Ascending aorta (tissue), 2 donors: Measurements from ENCODE around the gene C6orf52. TPM values are rescaled to one million over a fixed set of nuclear protein-coding genes. Genes with fewer than 3 reads are reported as not detected.

Source experiments
- DNase-seq, 2 donors: peaks; one replicate each; pipeline ENCODE4 v3.0.0-alpha.2; 2019; ENCODE audit warnings: low spot score in 2 of 2
- H3K27ac ChIP-seq, 2 donors: fragments of 200-600 bp; sonication (generic); one replicate each; pipeline ENCODE4 v1.5.1; 2016 to 2017; ENCODE audit warnings: mild to moderate bottlenecking in 1 of 2
- H3K27me3 ChIP-seq: fragments of 200-600 bp; sonication (generic); one replicate; pipeline ENCODE4 v1.5.1; 2017
- H3K36me3 ChIP-seq, 2 donors: fragments of 200-600 bp; sonication (generic); one replicate each; pipeline ENCODE4 v1.5.1; 2016
- H3K4me1 ChIP-seq, 2 donors: fragments of 200-600 bp; sonication (generic); one replicate each; pipeline ENCODE4 v1.5.1; 2016 to 2017; ENCODE audit warnings: mild to moderate bottlenecking in 1 of 2
- H3K4me3 ChIP-seq, 2 donors: fragments of 200-600 bp; sonication (generic); one replicate each; pipeline ENCODE4 v1.5.1; 2016 to 2017; ENCODE audit warnings: mild to moderate bottlenecking in 1 of 2
- H3K9me3 ChIP-seq, 2 donors: fragments of 200-600 bp; sonication (generic); one replicate each; pipeline ENCODE4 v1.5.1; 2016
- intact Hi-C: fragments of 100-400 bp; cut with DNase I; formaldehyde crosslinking; loops from one replicate; pipeline ENCODE4 v1.15.1; 2023
- total RNA-seq: library from RNA; depleted of rRNA; stranded (reverse); fragments of >200 nt; gene quantifications from one replicate; pipeline ENCODE4 v1.1.0, GENCODE V29; 2016
- TF ChIP-seq, protein P1 (sequence below), 3 experiments: fragments of 200-600 bp in 2 of 3; fragments of 450-650 bp in 1 of 3; sonication (generic) in 2 of 3; IDR thresholded peaks; one replicate each; pipeline ENCODE4 v1.5.1; 2016 to 2019; ENCODE audit warnings: antibody characterized with exemption in 3 of 3, mild to moderate bottlenecking in 1 of 3, moderate library complexity in 1 of 3

C6orf52 gene
- total RNA-seq, 1 donor from 2014 or later = not detected

DNA sequence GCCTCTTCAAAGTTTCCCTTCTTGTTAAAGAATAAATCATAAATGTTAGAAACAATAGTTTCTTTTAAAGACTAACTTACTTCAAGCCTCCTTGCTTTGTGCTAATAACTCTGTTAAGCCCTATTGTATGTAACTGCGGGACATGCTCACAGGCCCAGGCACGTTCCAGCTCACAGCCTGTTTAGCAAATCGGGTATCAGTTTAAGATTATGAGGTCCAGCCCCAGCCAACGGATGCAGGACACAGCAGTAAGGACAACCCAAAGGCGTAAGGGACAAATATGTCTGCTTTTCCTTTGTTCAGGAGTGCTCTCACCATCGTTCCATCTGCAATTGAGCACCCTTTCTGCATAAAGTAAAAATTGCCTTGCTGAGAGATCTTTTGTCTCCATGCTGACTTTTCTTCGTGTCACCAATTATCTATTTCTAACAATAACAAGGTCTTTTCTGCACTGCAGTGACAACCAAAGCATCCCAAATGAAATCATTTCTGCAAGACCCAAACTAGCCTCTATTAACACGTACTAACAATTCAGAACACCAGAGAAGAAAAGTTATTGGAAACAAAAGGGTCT, 1.4 kb downstream of the C6orf52 start:
- Histone ChIP-seq H3K36me3 (peaks cover 3 to 7% of the 10 kb centered on the region in 2 donors), H3K27me3 (no peaks in the 10 kb centered on the region), H3K4me3 (peak overlapping the region; percentile 72 to 87), H3K27ac (no peak overlapping the region), H3K4me1 (peaks cover 0 to 23% of the 10 kb centered on the region in 2 donors), H3K9me3 (no peaks in the 10 kb centered on the region)
- TF ChIP-seq, protein P1, sequence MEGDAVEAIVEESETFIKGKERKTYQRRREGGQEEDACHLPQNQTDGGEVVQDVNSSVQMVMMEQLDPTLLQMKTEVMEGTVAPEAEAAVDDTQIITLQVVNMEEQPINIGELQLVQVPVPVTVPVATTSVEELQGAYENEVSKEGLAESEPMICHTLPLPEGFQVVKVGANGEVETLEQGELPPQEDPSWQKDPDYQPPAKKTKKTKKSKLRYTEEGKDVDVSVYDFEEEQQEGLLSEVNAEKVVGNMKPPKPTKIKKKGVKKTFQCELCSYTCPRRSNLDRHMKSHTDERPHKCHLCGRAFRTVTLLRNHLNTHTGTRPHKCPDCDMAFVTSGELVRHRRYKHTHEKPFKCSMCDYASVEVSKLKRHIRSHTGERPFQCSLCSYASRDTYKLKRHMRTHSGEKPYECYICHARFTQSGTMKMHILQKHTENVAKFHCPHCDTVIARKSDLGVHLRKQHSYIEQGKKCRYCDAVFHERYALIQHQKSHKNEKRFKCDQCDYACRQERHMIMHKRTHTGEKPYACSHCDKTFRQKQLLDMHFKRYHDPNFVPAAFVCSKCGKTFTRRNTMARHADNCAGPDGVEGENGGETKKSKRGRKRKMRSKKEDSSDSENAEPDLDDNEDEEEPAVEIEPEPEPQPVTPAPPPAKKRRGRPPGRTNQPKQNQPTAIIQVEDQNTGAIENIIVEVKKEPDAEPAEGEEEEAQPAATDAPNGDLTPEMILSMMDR (IDR thresholded peaks at IDR 0.05) = no peak
- DNase-seq = no peak
- intact Hi-C loops = no loop called here

DNA sequence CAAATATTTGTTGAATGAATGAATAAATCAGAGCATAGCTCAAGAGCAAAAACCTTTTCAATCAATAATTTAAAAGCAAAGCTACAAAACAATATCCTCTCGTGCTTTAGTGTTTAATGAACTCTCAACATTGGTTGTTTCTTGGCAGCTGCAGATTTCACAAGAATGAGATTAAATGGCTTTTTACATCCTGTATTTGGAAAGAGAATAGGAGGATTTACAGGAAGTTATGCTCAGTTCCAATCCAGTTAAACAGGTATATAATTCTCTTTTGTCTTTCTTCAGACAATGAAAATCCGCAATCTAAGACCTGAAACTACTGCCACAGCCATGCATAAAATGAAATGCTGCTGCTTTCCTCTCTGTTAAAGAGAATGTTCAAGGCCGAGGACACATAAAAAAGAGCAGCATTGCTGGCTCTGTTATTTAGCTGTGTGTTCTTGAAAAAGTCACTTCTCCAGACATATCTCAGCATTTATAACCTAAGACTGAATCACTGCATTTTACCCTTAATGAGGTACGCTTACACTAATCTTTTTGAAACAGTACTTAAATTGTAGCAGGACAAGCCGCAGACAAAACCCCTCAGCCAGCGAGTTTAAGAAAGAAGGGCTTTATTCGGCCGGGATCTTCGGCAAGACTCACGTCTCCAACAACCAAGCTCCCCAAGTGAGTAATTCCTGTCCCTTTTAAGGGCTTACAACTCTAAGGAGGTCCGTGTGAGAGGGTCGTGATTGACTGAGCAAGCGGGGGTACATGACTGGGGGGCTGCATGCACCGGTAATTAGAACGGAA, 3.6 kb downstream of the C6orf52 start:
- no peak for DNase-seq
- no peak overlapping the region for H3K4me3 ChIP-seq
- no peaks in the 10 kb centered on the region for H3K9me3 ChIP-seq
- no peaks in the 10 kb centered on the region for H3K36me3 ChIP-seq
- intact Hi-C loops = no loop called here
- TF ChIP-seq, protein P1 (IDR thresholded peaks at IDR 0.05) = no peak
- no peak overlapping the region for H3K27ac ChIP-seq
- peaks cover 0 to 16% of the 10 kb centered on the region in 2 donors for H3K4me1 ChIP-seq
- no peaks in the 10 kb centered on the region for H3K27me3 ChIP-seq

- intact Hi-C loops = no loop called here
- DNase-seq = no peak
- TF ChIP-seq, protein P1 (IDR thresholded peaks at IDR 0.05) = no peak
- no peaks in the 10 kb centered on the region for H3K27me3 ChIP-seq
- H3K4me3 ChIP-seq = no peak overlapping the region
- no peak overlapping the region for H3K27ac ChIP-seq
- H3K9me3 ChIP-seq = no peaks in the 10 kb centered on the region
- no peaks in the 10 kb centered on the region for H3K36me3 ChIP-seq
- no peaks in the 10 kb centered on the region for H3K4me1 ChIP-seq
These were observed 6.8 kb downstream of the C6orf52 start for GRCh38 chr6:10687582-10687981.

GRCh38 chr6:10686901-10687300, 7.5 kb downstream of the C6orf52 start:
- H3K4me3 ChIP-seq = no peak overlapping the region
- H3K9me3 ChIP-seq = no peaks in the 10 kb centered on the region
- intact Hi-C loops = no loop called here
- no peaks in the 10 kb centered on the region for H3K27me3 ChIP-seq
- no peaks in the 10 kb centered on the region for H3K36me3 ChIP-seq
- H3K27ac ChIP-seq = no peak overlapping the region
- H3K4me1 ChIP-seq = no peaks in the 10 kb centered on the region
- DNase-seq = no peak
- TF ChIP-seq, protein P1 (IDR thresholded peaks at IDR 0.05) = no peak

GRCh38 chr6:10685092-10685915, 9.1 kb downstream of the C6orf52 start:
- Histone ChIP-seq H3K4me1 (no peaks in the 10 kb centered on the region), H3K27ac (no peak overlapping the region), H3K4me3 (no peak overlapping the region), H3K36me3 (no peaks in the 10 kb centered on the region), H3K9me3 (no peaks in the 10 kb centered on the region), H3K27me3 (no peaks in the 10 kb centered on the region)
- DNase-seq = no peak
- intact Hi-C loops = no loop called here
- TF ChIP-seq, protein P1 (IDR thresholded peaks at IDR 0.05) = no peak
